ENCODE data around the gene PRXL2B. TPM values are rescaled to one million over a fixed set of nuclear protein-coding genes. Genes with fewer than 3 reads are reported as not detected.

Gene PRXL2B
- total and polyA plus RNA-seq, 3 donors from 2014 or later: 16.5 to 25.1 (median 20.9) TPM

DNA sequence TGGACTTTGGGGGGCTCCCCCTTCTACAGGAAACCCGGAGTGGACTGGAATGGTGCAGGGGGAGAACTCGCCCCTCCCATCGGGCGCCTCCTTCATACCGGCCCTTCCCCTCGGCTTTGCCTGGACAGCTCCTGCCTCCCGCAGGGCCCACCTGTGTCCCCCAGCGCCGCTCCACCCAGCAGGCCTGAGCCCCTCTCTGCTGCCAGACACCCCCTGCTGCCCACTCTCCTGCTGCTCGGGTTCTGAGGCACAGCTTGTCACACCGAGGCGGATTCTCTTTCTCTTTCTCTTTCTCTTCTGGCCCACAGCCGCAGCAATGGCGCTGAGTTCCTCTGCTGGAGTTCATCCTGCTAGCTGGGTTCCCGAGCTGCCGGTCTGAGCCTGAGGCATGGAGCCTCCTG is 30.3 kb upstream of the PRXL2B start, which contains the start of gene TNFRSF14:
Gene TNFRSF14, plus strand, starts transcription at position 95 of the 401 bp plus-strand sequence. Its CDS starts 294 bp downstream, at position 389.
- intact Hi-C loops (cut with DNase I; ENCODE audit: low total_unique reads): no loop called here
- DNase-seq: peak; percentile 50

GRCh38 chr1:2556678-2557481 is 29.7 kb upstream of the PRXL2B start:
- peaks cover 12% of the 10 kb centered on the region for H3K4me1 ChIP-seq
- peak overlapping the region; percentile 56 to 58 for H3K4me3 ChIP-seq
- H3K27ac ChIP-seq: peak overlapping the region; percentile 88 to 92
- TF ChIP-seq CTCF (IDR thresholded peaks at IDR 0.05) (no peak), POLR2A (IDR thresholded peaks at IDR 0.05) (no peak)
- no peaks in the 10 kb centered on the region for H3K27me3 ChIP-seq
- H3K9me3 ChIP-seq: no peaks in the 10 kb centered on the region
- no peaks in the 10 kb centered on the region for H3K36me3 ChIP-seq (ENCODE audit: low read depth, missing control alignments)
- WGBS, 2 donors: 33 to 36% methylated on average over 18 to 24 of the region's 24 CpGs
- intact Hi-C loops (cut with DNase I; ENCODE audit: low total_unique reads): no loop called here
- no peak for DNase-seq

More for the DNA sequence above, 30.3 kb upstream of the PRXL2B start, which contains the start of gene TNFRSF14:
- Histone ChIP-seq H3K36me3 (ENCODE audit: low read depth, missing control alignments) (no peaks in the 10 kb centered on the region), H3K4me1 (peaks cover 12% of the 10 kb centered on the region), H3K27me3 (no peaks in the 10 kb centered on the region), H3K4me3 (peak within 1 kb of the TSS; percentile 56 to 58), H3K9me3 (no peaks in the 10 kb centered on the region), H3K27ac (peak within 1 kb of the TSS; percentile 88 to 92)
- 17 to 55% methylated on average over 16 of the region's 16 CpGs for WGBS, 2 donors
- no peak for TF ChIP-seq CTCF (IDR thresholded peaks at IDR 0.05)
- TF ChIP-seq POLR2A (IDR thresholded peaks at IDR 0.05): no peak

GRCh38 chr1:2557482-2558400 is 28.8 kb upstream of the PRXL2B start:
- Histone ChIP-seq H3K4me1 (peaks cover 12% of the 10 kb centered on the region), H3K27me3 (no peaks in the 10 kb centered on the region), H3K36me3 (ENCODE audit: low read depth, missing control alignments) (no peaks in the 10 kb centered on the region), H3K27ac (peak overlapping the region; percentile 88 to 92), H3K9me3 (no peaks in the 10 kb centered on the region), H3K4me3 (peak overlapping the region in 1 of 2 donors; percentile 56)
- TF ChIP-seq POLR2A (IDR thresholded peaks at IDR 0.05) (no peak), CTCF (IDR thresholded peaks at IDR 0.05) (no peak)
- no peak for DNase-seq
- WGBS, 2 donors: 87 to 92% methylated on average over 6 to 30 of the region's 30 CpGs
- intact Hi-C loops (cut with DNase I; ENCODE audit: low total_unique reads): no loop called here

DNA sequence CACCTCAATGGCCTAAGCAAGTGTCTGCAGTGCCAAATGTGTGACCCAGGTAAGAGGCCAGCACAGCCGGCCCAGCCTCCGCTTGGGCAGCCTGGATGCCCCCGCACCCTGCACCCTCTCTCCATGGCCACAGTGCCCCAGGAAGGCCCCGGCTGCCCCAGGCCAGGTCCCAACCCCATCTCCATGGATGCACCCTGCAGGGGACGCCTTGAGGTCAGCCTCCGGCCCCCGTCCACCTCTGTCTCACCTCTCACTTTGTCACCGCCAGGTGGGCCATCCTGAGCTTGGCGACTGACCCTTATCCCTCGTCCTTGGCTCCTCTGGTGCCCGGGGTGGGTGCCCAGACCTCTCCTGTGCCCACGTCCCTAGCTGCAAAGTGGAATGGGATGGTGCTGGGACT is 28.2 kb upstream of the PRXL2B start:
- Histone ChIP-seq H3K27ac (no peak overlapping the region), H3K4me1 (peaks cover 12% of the 10 kb centered on the region), H3K9me3 (no peaks in the 10 kb centered on the region), H3K4me3 (no peak overlapping the region), H3K27me3 (no peaks in the 10 kb centered on the region), H3K36me3 (ENCODE audit: low read depth, missing control alignments) (no peaks in the 10 kb centered on the region)
- no peak for TF ChIP-seq POLR2A (IDR thresholded peaks at IDR 0.05)
- TF ChIP-seq CTCF (IDR thresholded peaks at IDR 0.05): no peak
- DNase-seq: no peak
- intact Hi-C loops (cut with DNase I; ENCODE audit: low total_unique reads): no loop called here
- 95 to 97% methylated on average over 8 to 12 of the region's 12 CpGs for WGBS, 2 donors
